Nephron (organoid): Measurements from ENCODE around the gene KRTAP5-1.
A peak's percentile ranks its signal among the peaks of the same experiment; 100 is the strongest.

ENCODE experiments used
- H3K27ac Mint-ChIP-seq, 3 experiments: 2 replicates each; pipeline ENCODE4 v1.8.0; 2020; ENCODE audit warnings: mixed read lengths in 3 of 3, mild to moderate bottlenecking in 2 of 3, moderate library complexity in 1 of 3
- H3K27me3 Mint-ChIP-seq: 2 replicates; pipeline ENCODE4 v1.8.0; 2021; ENCODE audit warnings: low read depth, mild to moderate bottlenecking, moderate library complexity, mixed read lengths
- H3K36me3 Mint-ChIP-seq: 2 replicates; pipeline ENCODE4 v1.8.0; 2020; ENCODE audit warnings: low read depth, mixed read lengths
- H3K4me1 Mint-ChIP-seq: 2 replicates; pipeline ENCODE4 v1.8.0; 2020; ENCODE audit warnings: mixed read lengths
- H3K4me3 Mint-ChIP-seq, 3 experiments: 2 replicates each; pipeline ENCODE4 v1.8.0; 2020; ENCODE audit warnings: mild to moderate bottlenecking in 3 of 3, mixed read lengths in 3 of 3, moderate library complexity in 2 of 3
- H3K9me3 Mint-ChIP-seq: 2 replicates; pipeline ENCODE4 v1.8.0; 2020; ENCODE audit warnings: mixed read lengths
- TF ChIP-seq, protein P1 (sequence below), 3 experiments: fragments of 200-600 bp; sonication (generic); IDR thresholded peaks; one replicate each; pipeline ENCODE4 v1.5.0; 2021; ENCODE audit warnings: antibody characterized with exemption in 3 of 3; ENCODE audit not compliant: unreplicated experiment in 3 of 3

KRTAP5-1 gene

GRCh38 chr11:1570531-1570895 is 14.6 kb downstream of the KRTAP5-1 start:
- Mint-ChIP-seq H3K36me3 (no peaks in the 10 kb centered on the region), H3K4me3 (peak overlapping the region; percentile 47 to 70 (median 70)), H3K4me1 (no peaks in the 10 kb centered on the region), H3K27ac (peak overlapping the region in 1 of 3 experiments; percentile 61), H3K27me3 (peaks cover 59% of the 10 kb centered on the region), H3K9me3 (no peaks in the 10 kb centered on the region)
- TF ChIP-seq, protein P1, sequence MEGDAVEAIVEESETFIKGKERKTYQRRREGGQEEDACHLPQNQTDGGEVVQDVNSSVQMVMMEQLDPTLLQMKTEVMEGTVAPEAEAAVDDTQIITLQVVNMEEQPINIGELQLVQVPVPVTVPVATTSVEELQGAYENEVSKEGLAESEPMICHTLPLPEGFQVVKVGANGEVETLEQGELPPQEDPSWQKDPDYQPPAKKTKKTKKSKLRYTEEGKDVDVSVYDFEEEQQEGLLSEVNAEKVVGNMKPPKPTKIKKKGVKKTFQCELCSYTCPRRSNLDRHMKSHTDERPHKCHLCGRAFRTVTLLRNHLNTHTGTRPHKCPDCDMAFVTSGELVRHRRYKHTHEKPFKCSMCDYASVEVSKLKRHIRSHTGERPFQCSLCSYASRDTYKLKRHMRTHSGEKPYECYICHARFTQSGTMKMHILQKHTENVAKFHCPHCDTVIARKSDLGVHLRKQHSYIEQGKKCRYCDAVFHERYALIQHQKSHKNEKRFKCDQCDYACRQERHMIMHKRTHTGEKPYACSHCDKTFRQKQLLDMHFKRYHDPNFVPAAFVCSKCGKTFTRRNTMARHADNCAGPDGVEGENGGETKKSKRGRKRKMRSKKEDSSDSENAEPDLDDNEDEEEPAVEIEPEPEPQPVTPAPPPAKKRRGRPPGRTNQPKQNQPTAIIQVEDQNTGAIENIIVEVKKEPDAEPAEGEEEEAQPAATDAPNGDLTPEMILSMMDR (IDR thresholded peaks at IDR 0.05; ENCODE audit: unreplicated experiment in 3 of 3), result no peak

GRCh38 chr11:1570001-1570453 is 15.1 kb downstream of the KRTAP5-1 start:
- H3K27me3 Mint-ChIP-seq, result peaks cover 55% of the 10 kb centered on the region
- TF ChIP-seq, protein P1 (IDR thresholded peaks at IDR 0.05; ENCODE audit: unreplicated experiment in 3 of 3), result no peak
- no peaks in the 10 kb centered on the region for H3K4me1 Mint-ChIP-seq
- no peaks in the 10 kb centered on the region for H3K36me3 Mint-ChIP-seq
- H3K27ac Mint-ChIP-seq, result peak overlapping the region in 1 of 3 experiments; percentile 61
- H3K9me3 Mint-ChIP-seq, result no peaks in the 10 kb centered on the region
- peak overlapping the region; percentile 47 to 70 (median 70) for H3K4me3 Mint-ChIP-seq

- H3K9me3 Mint-ChIP-seq, result no peaks in the 10 kb centered on the region
- H3K27ac Mint-ChIP-seq, result no peak overlapping the region
- TF ChIP-seq, protein P1 (IDR thresholded peaks at IDR 0.05; ENCODE audit: unreplicated experiment in 3 of 3), result no peak
- H3K27me3 Mint-ChIP-seq, result peaks cover 50% of the 10 kb centered on the region
- no peaks in the 10 kb centered on the region for H3K36me3 Mint-ChIP-seq
- H3K4me3 Mint-ChIP-seq, result peak overlapping the region in 2 of 3 experiments; percentile 46 to 60
- H3K4me1 Mint-ChIP-seq, result no peaks in the 10 kb centered on the region
Observed at GRCh38 chr11:1569251-1569780, 15.8 kb downstream of the KRTAP5-1 start.

- H3K4me1 Mint-ChIP-seq, result no peaks in the 10 kb centered on the region
- H3K27ac Mint-ChIP-seq, result no peak overlapping the region
- H3K27me3 Mint-ChIP-seq, result peaks cover 44% of the 10 kb centered on the region
- TF ChIP-seq, protein P1 (IDR thresholded peaks at IDR 0.05; ENCODE audit: unreplicated experiment in 3 of 3), result no peak
- H3K4me3 Mint-ChIP-seq, result no peak overlapping the region
- no peaks in the 10 kb centered on the region for H3K9me3 Mint-ChIP-seq
- no peaks in the 10 kb centered on the region for H3K36me3 Mint-ChIP-seq
Observed at GRCh38 chr11:1568441-1568911, 16.6 kb downstream of the KRTAP5-1 start.

- Mint-ChIP-seq H3K27ac (no peak overlapping the region), H3K4me1 (no peaks in the 10 kb centered on the region), H3K27me3 (peaks cover 40% of the 10 kb centered on the region), H3K4me3 (no peak overlapping the region), H3K36me3 (no peaks in the 10 kb centered on the region), H3K9me3 (no peaks in the 10 kb centered on the region)
- TF ChIP-seq, protein P1 (IDR thresholded peaks at IDR 0.05; ENCODE audit: unreplicated experiment in 3 of 3), result no peak
Observed at GRCh38 chr11:1567721-1568100, 17.4 kb downstream of the KRTAP5-1 start.

- TF ChIP-seq, protein P1 (IDR thresholded peaks at IDR 0.05; ENCODE audit: unreplicated experiment in 3 of 3), result no peak
- Mint-ChIP-seq H3K4me3 (no peak overlapping the region), H3K36me3 (no peaks in the 10 kb centered on the region), H3K4me1 (no peaks in the 10 kb centered on the region), H3K27me3 (peaks cover 45% of the 10 kb centered on the region), H3K27ac (no peak overlapping the region), H3K9me3 (no peaks in the 10 kb centered on the region)
Observed at GRCh38 chr11:1567052-1567720, 17.9 kb downstream of the KRTAP5-1 start.
